ENCODE data around the gene AGBL1. TPM values are rescaled to one million over a fixed set of nuclear protein-coding genes. Genes with fewer than 3 reads are reported as not detected.

The AGBL1 gene
- total RNA-seq, 4 donors from 2014 or later: 0.32 to 0.40 TPM; not detected in 2

DNA sequence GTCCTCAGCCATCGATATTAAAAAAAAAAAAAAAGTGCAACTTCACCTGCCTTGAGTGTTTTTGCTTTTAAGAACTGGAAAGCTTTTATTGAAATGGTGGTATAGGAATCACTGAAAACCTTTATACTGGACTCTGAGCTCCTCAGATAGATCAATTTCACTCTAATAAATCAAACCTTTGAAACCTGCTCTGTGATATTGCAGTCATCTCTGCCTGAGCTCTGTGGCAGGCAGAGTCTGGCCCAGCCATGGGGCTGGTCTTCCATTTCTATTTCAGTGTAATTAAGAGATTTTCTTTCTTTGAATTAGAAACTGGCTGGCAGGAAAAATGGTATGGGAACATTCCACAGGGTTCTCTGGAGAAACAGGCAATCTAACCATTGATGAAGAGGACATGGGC is 762.5 kb downstream of the AGBL1 start:
- TF ChIP-seq POLR2AphosphoS5 (IDR thresholded peaks at IDR 0.05) (no peak), EP300 (IDR thresholded peaks at IDR 0.05; ENCODE audit: low read depth) (no peak), CTCF (IDR thresholded peaks at IDR 0.05) (no peak), POLR2A (IDR thresholded peaks at IDR 0.05) (no peak)
- Histone ChIP-seq H3K36me3 (no peaks in the 10 kb centered on the region), H3K27ac (no peak overlapping the region), H3K4me3 (no peak overlapping the region), H3K27me3 (no peaks in the 10 kb centered on the region), H3K9me3 (no peaks in the 10 kb centered on the region), H3K4me1 (no peaks in the 10 kb centered on the region)
- no peak for DNase-seq
- 71 to 78% methylated on average over 1 of the region's 1 CpG for WGBS, 2 donors (ENCODE audit: low coverage in 1 of 2)
- intact Hi-C loops (cut with DNase I; ENCODE audit: low total_unique reads) (no loop called here), in situ Hi-C loops (cut with MboI; ENCODE audit: low pct_ligation_motif_present in 1 of 4, low pct_unique_long_range_greater_than_20kb in 1 of 4, low sequenced_read_pairs in 3 of 4) (no loop called here)

- H3K36me3 ChIP-seq: no peaks in the 10 kb centered on the region
- no peak overlapping the region for H3K27ac ChIP-seq
- H3K4me1 ChIP-seq: no peaks in the 10 kb centered on the region
- H3K4me3 ChIP-seq: no peak overlapping the region
- 81 to 89% methylated on average over 2 of the region's 2 CpGs for WGBS, 2 donors (ENCODE audit: low coverage in 1 of 2)
- H3K9me3 ChIP-seq: no peaks in the 10 kb centered on the region
- in situ Hi-C loops (cut with MboI; ENCODE audit: low pct_ligation_motif_present in 1 of 4, low pct_unique_long_range_greater_than_20kb in 1 of 4, low sequenced_read_pairs in 3 of 4) (no loop called here), intact Hi-C loops (cut with DNase I; ENCODE audit: low total_unique reads) (no loop called here)
- no peak for TF ChIP-seq EP300 (IDR thresholded peaks at IDR 0.05; ENCODE audit: low read depth)
- no peak for TF ChIP-seq POLR2AphosphoS5 (IDR thresholded peaks at IDR 0.05)
- TF ChIP-seq POLR2A (IDR thresholded peaks at IDR 0.05): no peak
- no peak for TF ChIP-seq CTCF (IDR thresholded peaks at IDR 0.05)
- no peak for DNase-seq
- no peaks in the 10 kb centered on the region for H3K27me3 ChIP-seq
Measured at GRCh38 chr15:86846036-86846435, 766.4 kb downstream of the AGBL1 start.

DNA sequence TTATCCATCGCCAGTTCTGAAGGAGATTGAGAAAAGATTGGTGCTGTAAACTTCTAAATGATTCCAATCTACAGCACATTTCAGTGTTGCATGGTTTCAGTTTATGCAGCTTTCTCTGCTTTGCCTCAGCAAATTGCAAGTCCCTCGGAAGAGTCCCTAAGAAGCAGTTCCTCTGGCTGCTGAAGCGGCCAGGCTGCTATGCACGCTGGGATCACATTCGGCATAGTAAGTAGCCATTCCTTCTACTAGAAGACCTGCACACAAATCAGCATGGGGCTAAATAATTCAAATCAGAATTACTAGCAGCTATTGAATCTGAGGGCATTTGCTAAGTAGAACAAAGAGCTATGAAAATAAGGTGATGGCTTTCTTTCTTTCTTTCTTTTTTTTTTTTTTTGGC is 769.5 kb downstream of the AGBL1 start:
- no peaks in the 10 kb centered on the region for H3K36me3 ChIP-seq
- intact Hi-C loops (cut with DNase I; ENCODE audit: low total_unique reads) (loop anchor here (1.0 kb wide), 1 partner anchor 29 kb away; no protein-coding TSS in a partner anchor), in situ Hi-C loops (cut with MboI; ENCODE audit: low pct_ligation_motif_present in 1 of 4, low pct_unique_long_range_greater_than_20kb in 1 of 4, low sequenced_read_pairs in 3 of 4) (no loop called here)
- TF ChIP-seq CTCF (IDR thresholded peaks at IDR 0.05) (no peak), POLR2AphosphoS5 (IDR thresholded peaks at IDR 0.05) (no peak), POLR2A (IDR thresholded peaks at IDR 0.05) (no peak), EP300 (IDR thresholded peaks at IDR 0.05; ENCODE audit: low read depth) (no peak)
- DNase-seq: no peak
- H3K4me3 ChIP-seq: no peak overlapping the region
- no peak overlapping the region for H3K27ac ChIP-seq
- H3K4me1 ChIP-seq: no peaks in the 10 kb centered on the region
- H3K27me3 ChIP-seq: no peaks in the 10 kb centered on the region
- WGBS, 2 donors (ENCODE audit: low coverage in 1 of 2): 88 to 92% methylated on average over 2 to 5 of the region's 5 CpGs
- H3K9me3 ChIP-seq: no peaks in the 10 kb centered on the region

GRCh38 chr15:86849558-86850285 is 770.1 kb downstream of the AGBL1 start:
- Histone ChIP-seq H3K27me3 (no peaks in the 10 kb centered on the region), H3K4me1 (no peaks in the 10 kb centered on the region), H3K27ac (no peak overlapping the region), H3K4me3 (no peak overlapping the region), H3K9me3 (no peaks in the 10 kb centered on the region), H3K36me3 (no peaks in the 10 kb centered on the region)
- intact Hi-C loops (cut with DNase I; ENCODE audit: low total_unique reads) (loop anchor here (1.0 kb wide), 1 partner anchor 29 kb away; no protein-coding TSS in a partner anchor), in situ Hi-C loops (cut with MboI; ENCODE audit: low pct_ligation_motif_present in 1 of 4, low pct_unique_long_range_greater_than_20kb in 1 of 4, low sequenced_read_pairs in 3 of 4) (no loop called here)
- DNase-seq: no peak
- TF ChIP-seq POLR2A (IDR thresholded peaks at IDR 0.05) (no peak), CTCF (IDR thresholded peaks at IDR 0.05) (no peak), POLR2AphosphoS5 (IDR thresholded peaks at IDR 0.05) (no peak), EP300 (IDR thresholded peaks at IDR 0.05; ENCODE audit: low read depth) (no peak)
- WGBS, 2 donors (ENCODE audit: low coverage in 1 of 2): 85 to 94% methylated on average over 3 to 6 of the region's 6 CpGs

All from transverse colon (tissue), 4 donors.